G401 (cell line): ENCODE measurements around the gene SLC51A. TPM values are rescaled to one million over a fixed set of nuclear protein-coding genes. Genes with fewer than 3 reads are reported as not detected.
"Not testable (repeated sequence)": the region's sequence is repeated elsewhere in the genome, so short reads cannot be mapped to it uniquely, and the experiment has no call there.

Experiments
- DNase-seq: peaks from one replicate; pipeline ENCODE4 v3.0.0-alpha.2; 2015; ENCODE audit warnings: low spot score
- in situ Hi-C: cut with HindIII; loops from 2 replicates; pipeline ENCODE4 v1.10.0; 2016; ENCODE audit warnings: low sequenced_read_pairs, mixed read lengths
- total RNA-seq: library from RNA; depleted of rRNA; stranded (reverse); fragments of >200 nt; shearing (Covaris generic); gene quantifications from 2 replicates; pipeline ENCODE4 v1.2.3, GENCODE V29; 2014

Gene SLC51A
- total RNA-seq, 1 experiment from 2014 or later: not detected

DNA sequence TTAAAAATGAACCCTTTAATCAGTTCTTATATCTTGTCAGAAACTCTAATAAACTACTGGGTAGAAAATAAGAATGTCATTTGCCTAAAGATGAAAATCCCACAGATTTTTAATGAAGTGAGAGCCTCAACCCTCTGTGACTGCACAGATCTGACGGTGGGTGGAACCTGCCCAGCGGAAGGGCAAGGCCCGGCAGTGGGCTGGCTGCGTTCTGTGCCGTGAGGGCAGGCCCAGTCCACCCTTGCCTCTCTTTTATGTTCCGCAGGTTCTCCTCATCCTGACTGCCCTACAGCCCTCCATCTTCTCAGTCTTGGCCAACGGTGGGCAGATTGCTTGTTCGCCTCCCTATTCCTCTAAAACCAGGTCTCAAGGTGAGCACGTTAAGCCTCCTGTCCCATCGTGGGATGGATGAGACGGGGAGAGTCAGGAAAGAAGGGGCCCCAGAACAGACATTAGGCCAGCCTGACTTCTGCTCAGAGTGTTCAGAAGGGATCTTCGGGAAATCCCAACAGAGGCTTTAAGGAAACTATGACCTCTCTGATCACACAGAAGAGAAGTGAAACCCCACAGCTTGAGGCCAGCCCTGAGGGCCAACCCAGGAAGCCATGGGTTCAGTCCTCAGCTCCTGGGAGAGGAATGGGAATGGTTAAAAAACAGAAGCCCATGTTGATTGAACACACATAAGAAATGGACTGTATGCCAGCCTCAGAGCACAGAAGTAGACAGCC lies 16.0 kb downstream of the SLC51A start:
- DNase-seq: no peak
- in situ Hi-C loops: no loop called here

GRCh38 chr3:196232882-196233251 lies 16.5 kb downstream of the SLC51A start:
- in situ Hi-C loops: no loop called here
- DNase-seq: no peak

DNA sequence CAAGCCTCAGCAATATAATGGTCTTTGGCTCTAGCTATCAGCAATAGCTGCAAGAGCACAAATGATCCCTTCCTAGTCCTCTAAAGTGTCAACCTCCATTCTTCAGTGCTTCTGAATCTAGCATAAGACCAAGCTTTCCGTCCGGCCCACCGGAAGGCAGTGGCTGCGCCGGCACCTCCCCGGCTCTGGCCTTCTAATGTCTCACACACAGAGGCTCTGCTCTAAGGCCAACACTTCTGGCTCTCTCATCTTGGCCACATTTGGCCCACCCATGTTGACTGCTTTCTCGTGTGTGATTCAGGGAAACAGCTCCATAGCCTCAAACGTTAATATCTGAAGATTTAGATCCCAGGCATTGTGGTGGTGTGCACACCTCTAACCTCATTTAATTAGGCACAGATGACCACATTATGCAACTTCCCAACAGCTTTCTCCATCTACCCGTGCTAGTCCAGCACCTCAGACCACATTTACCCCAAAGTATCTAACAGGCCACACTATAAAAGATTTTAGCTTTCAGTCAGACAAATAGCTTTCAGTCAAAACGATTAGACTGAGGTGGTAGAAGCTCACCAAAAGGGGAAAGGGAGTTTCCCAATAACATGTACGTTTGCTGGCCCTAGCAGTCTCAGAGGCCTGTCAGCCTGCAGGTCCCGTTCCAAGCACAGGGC lies 19.3 kb downstream of the SLC51A start:
- no peak for DNase-seq
- in situ Hi-C loops: no loop called here

DNA sequence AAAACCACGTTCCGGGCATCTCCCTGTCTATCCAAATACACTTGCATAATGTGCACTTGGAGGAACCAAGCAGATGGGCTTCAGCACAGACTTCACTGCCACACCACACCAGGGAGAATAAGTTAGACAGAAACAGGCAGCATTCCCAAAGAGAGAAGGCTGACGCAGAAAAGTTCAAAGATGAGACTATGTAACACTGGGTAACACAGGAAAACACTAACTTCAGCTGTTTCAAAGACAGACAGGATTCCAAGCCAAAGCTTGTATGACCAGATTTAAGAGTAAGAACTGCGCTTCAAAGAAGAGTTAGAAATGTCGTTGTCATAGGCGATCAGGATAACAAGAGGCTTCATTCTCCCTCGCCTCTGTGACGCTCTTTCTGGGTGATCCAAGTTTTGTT lies 19.9 kb downstream of the SLC51A start:
- no peak for DNase-seq
- in situ Hi-C loops: no loop called here

DNA sequence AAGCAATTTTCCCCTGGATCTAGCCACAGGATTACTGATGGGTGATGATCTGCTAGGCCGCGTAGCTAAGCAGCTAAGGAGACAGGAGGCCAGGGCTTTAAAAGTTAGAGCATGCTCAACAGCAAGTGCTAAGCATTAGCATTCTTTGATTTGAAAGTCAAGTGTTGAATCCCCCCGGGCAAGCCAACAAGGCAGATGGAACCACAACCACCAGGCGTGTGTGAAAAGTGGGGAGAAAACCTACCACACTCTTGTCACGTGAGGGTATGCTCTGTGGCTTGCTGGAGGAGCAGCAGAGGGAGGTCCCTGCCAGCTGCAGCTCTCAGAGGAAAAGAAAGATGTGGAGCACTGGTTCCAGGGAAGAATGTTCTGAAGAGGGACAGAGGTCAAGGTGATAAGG lies 20.9 kb downstream of the SLC51A start:
- in situ Hi-C loops: no loop called here
- DNase-seq: no peak

DNA sequence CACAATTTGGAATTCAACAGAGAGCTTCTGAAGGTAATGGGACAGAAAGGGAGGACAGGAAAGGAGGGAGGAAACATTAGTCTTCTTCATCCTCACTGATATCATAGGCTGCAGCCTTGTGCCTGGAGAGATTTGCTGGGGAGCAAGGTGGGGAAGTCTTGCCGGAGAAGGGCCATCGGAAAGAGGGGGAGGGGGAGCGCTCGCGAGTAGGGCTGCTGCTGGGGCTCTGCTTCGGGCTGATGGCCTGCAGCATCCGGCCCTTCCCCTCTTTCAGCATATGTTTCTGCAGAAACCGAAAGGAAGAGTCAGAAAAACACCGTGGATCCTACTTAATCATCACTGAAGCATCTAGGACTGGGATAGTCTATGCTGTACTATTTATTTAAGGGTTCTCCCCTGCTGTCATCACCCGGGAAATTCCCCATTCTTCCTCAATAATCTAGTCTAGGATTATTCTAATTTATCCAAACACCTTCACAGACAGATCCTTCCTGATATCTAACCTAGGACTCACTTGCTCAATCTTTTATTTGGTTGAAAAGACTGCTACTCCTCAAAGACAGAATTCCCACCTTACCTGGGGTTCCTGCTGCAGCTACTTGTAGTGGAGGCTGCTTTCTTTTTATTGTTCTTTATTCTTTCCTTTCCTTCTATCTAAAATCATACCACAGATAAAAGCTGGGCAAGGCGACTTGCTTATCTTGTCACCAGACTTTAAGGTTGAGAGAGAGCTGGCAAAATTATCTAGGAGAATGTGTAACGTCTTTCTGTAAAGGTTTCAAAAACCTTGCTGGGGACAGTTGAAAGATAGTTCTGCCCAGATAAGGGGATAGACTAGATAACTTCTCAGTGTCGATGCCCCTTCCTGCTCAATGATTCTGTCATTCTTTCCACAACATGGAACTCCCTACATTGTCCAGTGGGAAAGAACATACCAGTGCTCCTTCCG lies 22.6 kb downstream of the SLC51A start:
- no peak for DNase-seq
- in situ Hi-C loops: no loop called here

DNA sequence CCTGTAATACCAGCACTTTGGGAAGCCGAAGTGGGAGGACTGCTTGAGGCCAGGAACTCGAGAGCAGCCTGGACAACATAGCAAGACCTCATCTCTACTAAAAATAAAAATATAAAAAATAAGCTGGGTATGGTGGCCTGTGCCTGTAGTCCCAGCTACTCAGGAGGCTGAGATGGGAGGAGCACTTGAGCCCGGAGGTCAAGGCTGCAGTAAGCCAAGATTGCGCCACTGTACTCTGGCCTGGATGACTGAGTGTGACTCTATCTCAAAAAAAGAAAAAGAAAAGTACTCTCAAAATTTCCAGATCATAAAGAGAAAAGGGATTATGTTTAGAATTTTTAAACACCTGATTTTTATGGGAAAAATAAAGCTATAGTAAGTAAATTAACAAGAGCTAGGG lies 24.1 kb downstream of the SLC51A start:
- in situ Hi-C loops: no loop called here
- no peak for DNase-seq

- in situ Hi-C loops: no loop called here
- no peak for DNase-seq
Observed at GRCh38 chr3:196241704-196242103, 25.4 kb downstream of the SLC51A start.

DNA sequence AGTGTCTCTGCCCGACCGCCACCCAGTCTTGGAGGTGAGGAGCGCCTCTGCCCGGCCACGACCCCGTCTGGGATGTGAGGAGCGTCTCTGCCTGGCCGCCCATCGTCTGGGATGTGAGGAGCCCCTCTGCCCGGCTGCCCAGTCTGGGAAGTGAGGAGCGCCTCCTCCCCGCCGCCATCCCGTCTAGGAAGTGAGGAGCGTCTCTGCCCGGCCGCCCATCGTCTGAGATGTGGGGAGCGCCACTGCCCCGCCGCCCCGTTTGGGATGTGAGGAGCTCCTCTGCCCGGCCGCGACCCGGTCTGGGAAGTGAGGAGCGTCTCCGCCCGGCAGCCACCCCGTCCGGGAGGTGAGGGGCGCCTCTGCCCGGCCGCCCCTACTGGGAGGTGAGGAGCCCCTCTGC lies 27.8 kb downstream of the SLC51A start:
- in situ Hi-C loops, DNase-seq: not testable (repeated sequence)

DNA sequence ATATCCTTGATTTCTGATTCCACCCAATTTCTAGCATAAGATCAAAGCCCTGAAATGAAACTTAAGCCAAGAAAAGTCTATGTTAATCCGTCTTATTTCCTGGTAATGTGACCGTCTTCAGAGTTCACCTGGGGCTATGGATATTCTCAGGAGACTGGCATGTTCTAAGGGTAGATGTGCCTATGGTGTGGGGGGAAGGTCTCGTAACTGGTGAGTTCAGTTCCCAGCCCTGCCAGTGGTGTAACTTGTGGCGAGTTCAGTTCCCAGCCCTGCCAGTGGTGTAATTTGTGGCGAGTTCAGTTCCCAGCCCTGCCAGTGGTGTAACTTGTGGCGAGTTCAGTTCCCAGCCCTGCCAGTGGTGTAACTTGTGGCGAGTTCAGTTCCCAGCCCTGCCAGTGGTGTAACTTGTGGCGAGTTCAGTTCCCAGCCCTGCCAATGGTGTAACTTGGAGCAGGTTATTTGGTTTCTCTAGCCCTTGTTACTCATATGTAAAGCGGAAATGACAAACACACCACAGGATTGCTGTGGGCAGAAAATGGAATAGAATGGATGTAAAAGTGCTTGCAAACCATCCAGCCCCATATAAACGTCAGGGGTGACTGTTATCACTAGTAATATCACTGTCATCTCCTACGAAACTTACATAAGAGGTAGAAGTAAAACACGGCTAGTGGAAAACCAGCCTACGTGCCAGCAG lies 30.4 kb downstream of the SLC51A start:
- no peak for DNase-seq
- in situ Hi-C loops: no loop called here

DNA sequence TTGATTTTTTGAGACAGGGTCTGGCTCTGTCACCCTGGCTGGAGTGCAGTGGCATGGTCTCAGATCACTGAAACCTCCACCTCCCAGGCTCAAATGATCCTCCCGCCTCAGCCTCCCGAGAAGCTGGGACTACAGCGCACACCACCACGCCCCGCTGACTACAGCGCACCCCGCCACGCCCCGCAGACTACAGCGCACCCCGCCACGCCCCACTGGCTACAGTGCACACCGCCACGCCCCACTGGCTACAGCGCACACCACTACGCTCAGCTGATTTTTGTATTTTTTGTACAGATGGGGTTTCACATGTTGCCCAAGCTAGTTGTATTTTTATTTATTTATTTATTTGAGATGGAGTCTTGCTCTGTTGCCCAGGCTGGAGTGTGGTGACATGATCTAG lies 35.6 kb downstream of the SLC51A start:
- DNase-seq: no peak
- in situ Hi-C loops: no loop called here

DNA sequence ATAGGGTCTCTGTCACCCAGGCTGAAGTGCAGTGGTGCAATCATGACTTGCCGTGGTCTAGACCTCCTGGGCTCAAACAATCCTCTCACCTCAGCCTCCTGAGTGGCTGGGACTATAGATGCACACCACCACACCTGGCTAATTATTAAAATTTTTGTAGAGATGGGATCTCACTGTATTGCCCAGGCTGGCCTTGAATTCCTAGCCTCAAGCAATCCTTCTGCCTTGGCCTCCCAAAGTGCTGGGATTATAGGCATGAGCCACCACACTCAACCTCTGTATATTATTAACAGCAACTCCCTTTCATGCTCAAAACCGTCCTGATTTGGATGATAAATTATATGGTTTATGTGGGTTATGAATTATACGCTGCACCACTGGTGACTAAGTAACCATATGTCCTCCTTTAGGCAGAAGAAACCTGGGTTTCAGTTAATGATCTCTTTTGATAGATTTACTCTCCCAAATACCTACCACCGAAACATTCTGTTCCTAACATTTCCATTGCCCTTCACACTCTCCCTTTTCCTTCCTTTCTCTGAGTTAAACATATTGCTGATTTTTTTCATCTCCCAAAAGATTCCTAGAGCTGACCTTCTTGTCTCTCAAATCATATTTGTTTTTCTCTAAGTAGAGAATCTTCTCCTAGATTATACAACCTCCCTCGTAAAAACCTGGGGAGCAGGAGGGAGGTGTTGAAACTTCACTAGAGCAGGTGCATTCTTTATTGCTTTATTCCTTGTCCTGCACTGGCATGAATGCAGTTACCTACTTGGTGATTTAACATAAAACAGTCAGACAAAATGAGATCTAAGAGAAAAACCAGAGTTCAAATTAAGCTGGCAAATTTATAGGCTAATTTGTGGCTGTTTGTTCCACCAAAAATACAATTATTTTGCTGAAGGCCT lies 38.3 kb downstream of the SLC51A start:
- DNase-seq: no peak
- in situ Hi-C loops: no loop called here

DNA sequence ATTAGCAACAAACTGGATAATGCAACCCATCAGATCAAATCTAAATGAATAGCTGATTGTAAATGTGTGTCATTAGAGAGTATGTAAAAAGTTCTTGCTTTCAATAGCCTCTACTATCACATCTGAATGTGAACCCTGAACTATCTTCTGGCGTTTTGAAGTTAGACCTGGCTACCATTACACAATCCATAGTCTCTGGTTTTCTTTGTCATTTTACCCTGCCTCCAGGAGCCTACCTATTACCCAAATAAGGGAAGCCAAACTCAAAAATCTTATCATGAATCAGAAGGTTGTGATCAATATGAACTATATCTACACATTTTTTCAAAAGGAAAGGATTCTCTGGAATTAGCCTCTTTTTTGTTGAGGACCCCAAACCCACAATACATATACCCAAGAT lies 39.4 kb downstream of the SLC51A start:
- DNase-seq: no peak
- in situ Hi-C loops: no loop called here

DNA sequence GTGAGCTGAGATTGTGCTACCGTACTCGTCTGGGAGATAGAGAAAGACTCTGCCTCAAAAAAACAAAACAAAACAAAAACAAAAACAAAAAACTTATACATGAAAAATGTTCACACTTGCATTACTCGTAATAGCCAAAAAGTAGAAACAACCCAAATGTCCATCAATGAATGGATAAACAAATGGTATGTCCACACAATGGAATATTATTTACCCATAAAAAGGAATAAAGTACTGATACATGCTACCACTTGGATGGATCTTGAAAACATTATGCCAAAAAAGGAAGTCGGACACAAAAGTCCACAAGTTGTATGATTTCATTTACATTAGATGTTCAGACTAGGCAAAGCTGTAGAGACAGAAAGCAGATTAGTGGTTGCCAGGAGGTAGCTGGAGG lies 44.5 kb downstream of the SLC51A start:
- in situ Hi-C loops: no loop called here
- no peak for DNase-seq

DNA sequence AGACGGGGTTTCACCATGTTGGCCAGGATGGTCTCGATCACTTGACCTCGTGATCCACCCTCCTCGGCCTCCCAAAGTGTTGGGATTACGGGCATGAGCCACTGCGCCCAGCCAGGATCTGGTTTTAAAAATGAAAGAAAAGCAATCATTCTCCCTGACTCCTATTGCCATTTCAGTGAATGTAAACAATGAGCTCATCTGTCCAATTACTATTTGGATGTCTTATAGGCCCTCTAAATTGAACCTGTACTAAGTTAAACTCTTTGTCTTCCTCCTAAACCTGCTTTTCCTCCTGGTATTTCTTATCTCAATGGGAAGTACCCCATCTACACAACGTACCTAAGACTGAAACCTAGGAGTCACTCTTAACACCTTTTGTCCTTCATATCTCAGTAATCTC lies 47.5 kb downstream of the SLC51A start:
- DNase-seq: no peak
- in situ Hi-C loops: no loop called here

GRCh38 chr3:196268284-196269163 lies 52.2 kb downstream of the SLC51A start:
- in situ Hi-C loops: no loop called here
- DNase-seq: no peak

DNA sequence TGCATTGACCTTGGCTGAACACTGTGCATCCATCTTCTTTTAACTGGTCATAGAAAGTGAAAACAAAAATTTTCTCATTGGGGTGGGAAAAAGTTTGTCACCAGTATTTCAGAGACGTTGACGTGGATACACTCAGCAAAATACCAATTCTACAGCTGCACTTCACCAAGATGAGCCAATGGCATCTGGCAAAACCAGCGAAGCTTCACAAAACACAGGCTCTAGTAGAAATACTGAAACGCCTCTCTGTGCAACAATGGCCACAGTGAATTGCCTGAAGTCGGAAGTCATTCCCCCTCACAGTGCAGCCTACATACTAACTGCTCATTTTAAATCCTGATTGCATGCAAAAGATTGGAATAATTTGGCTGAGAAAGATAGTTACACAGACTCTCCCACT lies 54.2 kb downstream of the SLC51A start:
- in situ Hi-C loops: no loop called here
- no peak for DNase-seq

DNA sequence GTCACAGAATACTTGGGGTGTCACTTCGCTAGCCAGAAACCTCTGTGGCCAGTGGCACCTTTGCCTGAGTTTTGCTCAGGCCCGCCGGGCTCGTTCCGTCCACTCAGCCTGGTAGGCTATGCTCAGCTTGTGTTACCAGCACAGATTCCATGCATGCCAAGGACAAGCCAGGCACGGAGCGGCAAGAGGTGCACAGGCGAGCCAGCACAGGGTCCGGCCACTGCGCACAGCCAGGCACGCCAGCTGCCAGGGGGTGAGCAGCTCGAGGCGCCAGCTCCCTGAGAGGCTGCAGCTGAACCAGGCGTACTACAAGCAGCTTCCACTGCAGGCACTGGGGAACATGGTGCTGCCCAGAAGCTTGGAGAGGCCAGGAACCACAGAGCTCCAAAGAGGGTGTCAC lies 56.5 kb downstream of the SLC51A start:
- in situ Hi-C loops: no loop called here
- DNase-seq: no peak
